CD4-positive, alpha-beta T cell treated with Interleukin-17A for 1 hour (primary cell): ENCODE measurements around the gene ITGB4.

Source experiments
- DNase-seq: peaks from one replicate; pipeline ENCODE4 v3.0.0-alpha.2; 2020

The ITGB4 gene

GRCh38 chr17:75720656-75721462 lies at the start of gene ITGB4:
TSS of gene ITGB4 (plus strand) at chr17:75721459. CDS start at chr17:75724704, 3,245 bp downstream.
- DNase-seq, result peak; percentile 73

GRCh38 chr17:75672011-75672410 lies 49.2 kb upstream of the ITGB4 start:
- DNase-seq, result no peak

DNA sequence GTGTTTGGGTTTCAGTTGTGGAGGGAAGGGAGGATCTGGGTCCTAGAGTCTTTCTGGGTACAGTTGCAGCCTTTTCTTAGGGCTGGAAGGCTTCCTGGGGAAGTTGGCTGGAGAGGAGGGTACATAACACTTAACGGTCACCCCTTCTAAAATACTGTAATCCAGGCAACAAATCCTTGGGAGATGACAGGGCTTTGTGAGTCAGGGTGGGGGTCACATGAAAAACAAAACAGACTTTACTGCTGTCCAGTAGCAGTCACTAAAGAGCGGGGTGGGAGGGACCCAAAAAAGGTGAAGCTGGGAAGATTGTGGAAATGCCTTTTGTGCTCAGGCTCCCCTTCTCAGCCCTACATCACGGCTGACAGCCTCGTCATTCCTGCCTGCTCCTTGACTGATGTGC lies 47.8 kb upstream of the ITGB4 start:
- DNase-seq, result no peak

- no peak for DNase-seq
Measured at GRCh38 chr17:75676461-75676860, 44.8 kb upstream of the ITGB4 start.

GRCh38 chr17:75679706-75680211 lies 41.5 kb upstream of the ITGB4 start:
- DNase-seq, result no peak

- no peak for DNase-seq
Measured at GRCh38 chr17:75680431-75680830, 40.8 kb upstream of the ITGB4 start.

- no peak for DNase-seq
Measured at GRCh38 chr17:75681289-75681688, 40.0 kb upstream of the ITGB4 start.

GRCh38 chr17:75683583-75683982 lies 37.7 kb upstream of the ITGB4 start:
- no peak for DNase-seq

GRCh38 chr17:75684249-75684648 lies 37.0 kb upstream of the ITGB4 start:
- no peak for DNase-seq

DNA sequence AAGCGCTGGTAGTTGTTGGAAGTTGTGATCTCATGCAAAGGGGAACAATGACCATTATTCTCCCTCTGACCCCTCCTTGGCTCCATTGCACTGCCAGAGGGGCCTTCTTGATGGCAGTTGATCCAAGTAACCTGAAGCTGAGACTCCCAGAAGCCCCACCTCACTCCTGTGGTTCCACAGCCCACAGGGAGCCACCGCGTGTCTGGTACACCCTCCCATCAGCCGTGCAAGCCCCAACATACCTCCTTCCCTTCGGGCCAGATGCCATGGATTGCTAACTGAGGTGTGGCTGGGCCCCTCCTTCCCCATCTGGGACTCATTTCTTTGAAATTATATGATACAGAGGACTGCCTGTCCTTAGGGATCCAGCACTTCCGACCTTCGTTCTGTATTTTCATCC lies 36.3 kb upstream of the ITGB4 start:
- DNase-seq, result no peak

DNA sequence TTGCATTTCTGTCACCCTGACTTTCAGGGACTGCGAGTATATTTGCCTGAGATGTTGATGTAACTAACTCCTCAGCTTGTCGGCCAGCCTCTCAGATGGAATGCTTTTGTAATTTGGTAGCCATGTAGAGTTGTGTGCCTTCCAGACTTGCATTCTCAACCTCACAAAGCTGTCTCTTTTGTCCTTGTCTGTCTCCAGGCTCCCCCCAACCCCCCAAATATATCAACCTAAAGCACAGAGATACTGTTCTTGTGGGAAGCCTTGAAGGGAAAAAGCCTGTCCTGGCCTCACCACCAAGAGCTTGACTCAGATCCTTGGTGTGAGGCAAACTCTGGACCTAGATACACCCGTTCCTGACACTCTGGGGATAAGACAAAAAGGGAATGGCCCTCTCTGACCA lies 35.8 kb upstream of the ITGB4 start:
- no peak for DNase-seq

DNA sequence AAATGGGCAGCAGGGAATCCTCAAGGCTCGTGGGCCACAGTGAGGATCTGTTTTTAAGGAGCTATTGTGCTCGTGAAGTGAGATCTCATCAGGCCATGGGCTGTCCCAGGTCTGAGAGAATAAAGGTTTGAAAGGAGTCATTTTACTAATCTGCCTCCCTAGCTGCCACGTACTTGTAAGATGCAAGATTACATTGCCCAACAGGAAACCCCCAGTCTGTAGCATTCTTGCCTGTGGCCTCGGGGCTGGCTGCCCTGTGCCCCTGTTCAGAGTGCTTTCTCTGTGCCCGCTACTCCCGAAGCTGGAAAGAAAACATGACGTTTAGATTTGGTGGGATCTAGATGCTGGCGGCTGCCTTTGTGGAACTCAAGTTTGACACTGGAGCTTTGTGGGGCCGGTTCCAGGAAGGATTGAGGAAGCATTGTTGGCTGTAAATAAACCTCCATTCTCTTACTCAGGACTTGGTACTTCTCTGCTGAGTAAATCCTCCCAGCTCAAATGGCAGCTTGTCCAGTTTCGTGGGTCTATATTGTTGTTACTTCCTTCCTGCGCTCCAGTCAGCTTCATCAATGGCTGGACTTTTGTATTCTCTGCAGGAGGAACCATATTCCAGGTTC lies 32.9 kb upstream of the ITGB4 start:
- no peak for DNase-seq

- peak; percentile 58 for DNase-seq
Measured at GRCh38 chr17:75689441-75689873, 31.8 kb upstream of the ITGB4 start.

GRCh38 chr17:75691371-75691791 lies 29.9 kb upstream of the ITGB4 start:
- DNase-seq, result no peak

- DNase-seq, result no peak
Measured at GRCh38 chr17:75691801-75692626, 29.2 kb upstream of the ITGB4 start.

DNA sequence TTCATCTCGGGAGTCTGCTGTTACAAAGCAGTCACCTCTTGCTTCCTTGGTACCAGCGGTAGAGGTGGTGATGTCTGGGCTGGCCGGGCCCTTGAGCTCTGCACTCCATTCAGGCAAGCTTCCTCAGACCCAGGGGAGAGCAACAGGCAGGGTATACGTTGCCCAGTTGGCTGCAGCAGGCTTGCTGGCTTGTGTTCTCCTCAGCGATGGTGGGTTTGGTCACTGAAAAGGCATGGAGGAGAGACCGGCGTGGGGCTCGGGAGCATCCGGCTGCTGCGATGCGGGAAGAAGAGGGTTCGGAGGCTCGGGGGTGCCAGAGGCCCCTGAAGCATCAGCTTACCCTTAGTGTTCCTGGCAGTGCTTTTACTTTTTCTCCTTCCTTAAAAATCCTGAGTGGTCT lies 28.3 kb upstream of the ITGB4 start:
- DNase-seq, result no peak

DNA sequence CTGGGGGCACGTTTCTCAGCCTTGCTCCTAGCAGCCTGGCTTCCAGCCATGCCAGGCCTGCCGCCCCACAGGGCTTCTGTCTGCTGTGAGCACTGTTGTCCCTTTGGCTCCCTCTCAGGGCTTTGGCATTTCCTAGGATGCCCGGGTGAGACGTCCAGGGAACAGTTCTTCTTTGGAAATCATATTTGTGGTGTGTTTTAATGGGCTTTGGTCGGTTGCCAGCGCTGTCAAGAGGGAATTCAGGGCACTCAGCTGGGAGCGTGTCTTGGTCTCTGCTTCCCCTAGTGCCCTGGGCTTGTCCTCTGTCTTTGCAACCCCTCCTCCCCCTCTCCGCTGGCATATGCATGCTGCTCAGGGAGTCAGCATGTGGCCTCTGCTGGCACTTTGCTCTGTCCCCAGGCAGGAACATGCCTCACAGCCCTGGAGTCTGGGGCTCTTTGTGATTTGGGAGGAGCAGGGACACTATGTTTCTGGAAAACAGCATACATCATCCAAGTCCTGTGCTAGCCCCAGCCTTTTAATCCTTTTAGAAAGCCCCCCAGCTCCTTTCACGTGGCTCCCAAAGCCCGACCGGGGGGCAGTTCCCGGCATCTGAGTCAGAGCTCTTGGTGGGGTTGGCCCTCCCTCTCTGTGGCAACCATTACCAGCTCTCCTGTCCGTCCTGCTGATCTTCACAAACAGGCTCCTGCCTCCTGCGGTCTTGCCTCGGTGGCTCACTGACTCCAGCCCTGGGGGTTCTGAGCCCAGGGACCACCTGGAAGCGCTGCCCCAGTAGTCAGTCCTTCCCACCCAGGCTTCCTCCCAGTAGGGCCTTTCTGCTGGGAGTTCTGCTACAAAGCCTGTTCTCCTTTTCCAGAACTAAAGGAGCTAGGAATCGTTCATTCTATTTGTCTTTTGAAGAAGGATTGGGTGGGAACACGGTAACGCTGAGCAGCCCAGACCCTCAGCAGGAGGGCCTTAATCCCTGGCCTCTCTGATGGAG lies 27.5 kb upstream of the ITGB4 start:
- DNase-seq, result no peak

- DNase-seq, result no peak
Measured at GRCh38 chr17:75694536-75694935, 26.7 kb upstream of the ITGB4 start.

DNA sequence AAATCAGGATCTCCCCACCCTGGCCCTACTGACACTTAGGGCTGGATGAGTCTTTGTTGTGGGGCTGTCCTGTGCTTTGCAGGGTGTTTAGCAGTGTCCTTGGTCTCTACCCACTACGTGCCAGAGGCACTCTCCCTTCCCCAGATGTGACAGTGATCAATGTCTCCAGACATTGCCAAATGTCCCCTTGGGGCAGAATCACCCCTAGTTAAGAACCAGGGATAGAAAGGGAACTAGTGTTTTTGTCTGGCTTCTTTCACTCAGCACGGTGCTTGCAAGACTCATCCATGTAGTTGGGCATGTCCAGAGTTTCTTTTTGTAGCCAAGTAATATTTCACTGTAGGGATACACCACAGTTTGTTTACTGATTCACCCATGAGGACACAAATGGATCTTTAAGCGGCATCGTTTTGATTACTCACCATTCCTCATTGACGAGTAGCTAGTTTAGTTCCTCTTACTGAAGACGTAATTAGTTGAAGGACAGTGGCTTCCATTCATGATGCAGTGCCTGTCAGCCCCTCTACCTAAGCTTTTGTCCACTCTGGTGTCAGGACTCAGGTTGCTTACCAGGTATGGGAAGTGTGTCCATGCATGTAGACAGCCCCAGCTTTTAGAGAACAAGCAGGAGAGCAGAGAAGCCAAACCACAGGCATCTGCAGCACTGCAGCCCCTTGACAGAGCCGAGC lies 26.0 kb upstream of the ITGB4 start:
- DNase-seq, result no peak

DNA sequence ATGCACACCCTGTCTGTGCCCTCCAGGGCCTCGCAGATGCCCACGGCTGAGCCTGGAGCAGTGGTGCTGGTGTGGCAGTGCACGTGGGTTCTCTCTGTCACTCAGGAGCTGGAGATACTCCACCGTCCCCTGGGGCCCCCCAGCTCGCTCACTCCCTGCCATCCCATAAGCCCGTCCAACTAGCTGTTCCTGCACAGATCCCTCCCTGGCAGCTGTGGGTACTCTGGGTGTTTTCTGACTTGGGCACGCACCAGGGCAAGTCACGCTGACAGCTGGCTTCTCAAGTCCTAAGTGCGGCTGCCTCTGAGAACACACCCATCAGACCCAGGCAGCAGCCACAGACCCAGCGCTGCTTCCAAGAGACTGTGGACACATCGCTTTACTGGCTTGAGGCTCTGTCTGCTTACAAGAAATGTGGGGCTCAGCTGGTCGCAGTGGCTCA lies 25.4 kb upstream of the ITGB4 start:
- DNase-seq, result no peak

- no peak for DNase-seq
Measured at GRCh38 chr17:75697651-75698291, 23.5 kb upstream of the ITGB4 start.
